Gastroesophageal sphincter (tissue), 4 donors: ENCODE data around the gene SLC38A7. TPM values are rescaled to one million over a fixed set of nuclear protein-coding genes. Genes with fewer than 3 reads are reported as not detected.

ENCODE experiments used
- ATAC-seq: fragments of 150-250 bp; one replicate; pipeline ENCODE4 v1.9.1; 2016; ENCODE audit warnings: mild to moderate bottlenecking, moderate library complexity
- H3K27ac ChIP-seq, 4 donors: fragments of 200-600 bp; sonication (generic) in 3 of 4; 1 replicate in 3 of 4; 2 replicates in 1 of 4; pipeline ENCODE4 v1.5.1; 2016 to 2019
- H3K27me3 ChIP-seq: fragments of 200-600 bp; sonication (generic); one replicate; pipeline ENCODE4 v1.5.1; 2019
- H3K36me3 ChIP-seq, 2 donors: fragments of 200-600 bp; sonication (generic); one replicate each; pipeline ENCODE4 v1.5.1; 2019; ENCODE audit warnings: control low read depth in 1 of 2
- H3K4me1 ChIP-seq, 3 donors: fragments of 200-600 bp; sonication (generic); 1 replicate in 2 of 3; 2 replicates in 1 of 3; pipeline ENCODE4 v1.5.1; 2016 to 2019; ENCODE audit warnings: control low read depth in 2 of 3
- H3K4me3 ChIP-seq, 2 donors: fragments of 200-600 bp; sonication (generic); one replicate each; pipeline ENCODE4 v1.5.1; 2019; ENCODE audit warnings: mild to moderate bottlenecking in 1 of 2, moderate library complexity in 1 of 2
- H3K9me3 ChIP-seq, 3 donors: fragments of 200-600 bp; sonication (generic); one replicate each; pipeline ENCODE4 v1.5.1; 2017 to 2019; ENCODE audit warnings: control low read depth in 2 of 3
- CTCF ChIP-seq, 4 experiments: fragments of 200-600 bp in 2 of 4; fragments of 450-650 bp in 2 of 4; sonication (generic) in 1 of 4; IDR thresholded peaks; one replicate each; pipeline ENCODE4 v1.5.1; 2017 to 2019; ENCODE audit warnings: antibody characterized with exemption in 4 of 4, mild to moderate bottlenecking in 2 of 4, moderate library complexity in 2 of 4
- EP300 ChIP-seq: sonication (generic); formaldehyde crosslinking; IDR thresholded peaks from one replicate; pipeline ENCODE4 v1.6.1; 2017; ENCODE audit warnings: antibody characterized with exemption, mild to moderate bottlenecking
- POLR2A ChIP-seq, 2 donors: fragments of 450-650 bp; IDR thresholded peaks; one replicate each; pipeline ENCODE4 v1.6.1; 2017; ENCODE audit warnings: antibody characterized with exemption in 2 of 2, mild to moderate bottlenecking in 2 of 2, moderate library complexity in 1 of 2
- POLR2AphosphoS5 ChIP-seq: sonication (generic); formaldehyde crosslinking; IDR thresholded peaks from one replicate; pipeline ENCODE4 v1.6.1; 2017; ENCODE audit warnings: antibody characterized with exemption
- WGBS, 2 donors: methylation state at CpG; one replicate each; pipeline ENCODE4 v1.1.5; 2018; ENCODE audit warnings: low coverage in 1 of 2; 5-methylcytosine and 5-hydroxymethylcytosine counted together
- total RNA-seq, 4 donors: library from RNA; depleted of rRNA; stranded (reverse); fragments of >200 nt; gene quantifications; one replicate each; pipeline ENCODE4 v1.1.0, GENCODE V29; 2016

SLC38A7 gene
- total RNA-seq, 4 donors from 2014 or later, result 10.7 to 20.7 (median 14.7) TPM

GRCh38 chr16:58684001-58684353 is 593 bp downstream of the SLC38A7 start:
- 0% methylated on average over 1 of the region's 3 CpGs for WGBS, 2 donors
- Histone ChIP-seq H3K9me3 (no peaks in the 10 kb centered on the region), H3K27me3 (no peaks in the 10 kb centered on the region), H3K4me3 (peak overlapping the region; percentile 91 to 94), H3K4me1 (peaks cover 0 to 30% (median 16%) of the 10 kb centered on the region in 3 donors), H3K36me3 (peaks cover 0 to 27% of the 10 kb centered on the region in 2 donors), H3K27ac (peak overlapping the region; percentile 24 to 85 (median 83))
- TF ChIP-seq POLR2AphosphoS5, result no peak
- no peak for TF ChIP-seq EP300
- TF ChIP-seq POLR2A (IDR thresholded peaks at IDR 0.05), result no peak
- no peak for TF ChIP-seq CTCF (IDR thresholded peaks at IDR 0.05)
- peak; percentile 19 for ATAC-seq

GRCh38 chr16:58679763-58680162 is 4.8 kb downstream of the SLC38A7 start:
- H3K9me3 ChIP-seq, result no peaks in the 10 kb centered on the region
- no peaks in the 10 kb centered on the region for H3K27me3 ChIP-seq
- no peak overlapping the region for H3K4me3 ChIP-seq
- no peak for ATAC-seq
- peaks cover 0 to 68% of the 10 kb centered on the region in 2 donors for H3K36me3 ChIP-seq
- no peak overlapping the region for H3K27ac ChIP-seq
- peaks cover 0 to 26% (median 13%) of the 10 kb centered on the region in 3 donors for H3K4me1 ChIP-seq
- WGBS, 2 donors, result 80 to 89% methylated on average over 3 to 5 of the region's 16 CpGs
- TF ChIP-seq EP300, result no peak
- no peak for TF ChIP-seq POLR2AphosphoS5
- no peak for TF ChIP-seq CTCF (IDR thresholded peaks at IDR 0.05)
- no peak for TF ChIP-seq POLR2A (IDR thresholded peaks at IDR 0.05)

- H3K27ac ChIP-seq, result no peak overlapping the region
- H3K27me3 ChIP-seq, result no peaks in the 10 kb centered on the region
- no peak overlapping the region for H3K4me3 ChIP-seq
- ATAC-seq, result no peak
- peaks cover 0 to 18% (median 8%) of the 10 kb centered on the region in 3 donors for H3K4me1 ChIP-seq
- peaks cover 0 to 77% of the 10 kb centered on the region in 2 donors for H3K36me3 ChIP-seq
- no peaks in the 10 kb centered on the region for H3K9me3 ChIP-seq
- 7 to 80% methylated on average over 2 of the region's 3 CpGs for WGBS, 2 donors
- TF ChIP-seq EP300 (no peak), CTCF (IDR thresholded peaks at IDR 0.05) (peak in 3 of 4 experiments; percentile 53 to 69 (median 67)), POLR2AphosphoS5 (peak; percentile 68)
These were observed 5.9 kb downstream of the SLC38A7 start for GRCh38 chr16:58678716-58679115.

- Histone ChIP-seq H3K4me1 (peaks cover 0 to 13% (median 4%) of the 10 kb centered on the region in 3 donors), H3K9me3 (no peaks in the 10 kb centered on the region), H3K36me3 (peaks cover 0 to 82% of the 10 kb centered on the region in 2 donors), H3K27me3 (no peaks in the 10 kb centered on the region), H3K27ac (no peak overlapping the region), H3K4me3 (no peak overlapping the region)
- WGBS, 2 donors, result 67% methylated on average over 2 of the region's 4 CpGs; no CpG with 5 or more reads in 1 of the 2 donors
- TF ChIP-seq POLR2A (IDR thresholded peaks at IDR 0.05) (no peak), CTCF (IDR thresholded peaks at IDR 0.05) (no peak), POLR2AphosphoS5 (no peak), EP300 (no peak)
- ATAC-seq, result peak; percentile 22
These were observed 6.3 kb downstream of the SLC38A7 start for GRCh38 chr16:58678269-58678668.

- no peak overlapping the region for H3K27ac ChIP-seq
- no peaks in the 10 kb centered on the region for H3K9me3 ChIP-seq
- TF ChIP-seq POLR2A (IDR thresholded peaks at IDR 0.05), result no peak
- no peak for TF ChIP-seq POLR2AphosphoS5
- TF ChIP-seq EP300, result no peak
- no peak for TF ChIP-seq CTCF (IDR thresholded peaks at IDR 0.05)
- no peak for ATAC-seq
- 100% methylated on average over 3 of the region's 18 CpGs; no CpG with 5 or more reads in 1 of the 2 donors for WGBS, 2 donors
- H3K4me3 ChIP-seq, result no peak overlapping the region
- H3K36me3 ChIP-seq, result peaks cover 0 to 89% of the 10 kb centered on the region in 2 donors
- H3K4me1 ChIP-seq, result no peaks in the 10 kb centered on the region
- H3K27me3 ChIP-seq, result no peaks in the 10 kb centered on the region
These were observed 13.5 kb downstream of the SLC38A7 start for GRCh38 chr16:58670946-58671583.
